ENCODE results near the gene FXYD2.
A peak's percentile ranks its signal among the peaks of the same experiment; 100 is the strongest.

FXYD2 gene

DNA sequence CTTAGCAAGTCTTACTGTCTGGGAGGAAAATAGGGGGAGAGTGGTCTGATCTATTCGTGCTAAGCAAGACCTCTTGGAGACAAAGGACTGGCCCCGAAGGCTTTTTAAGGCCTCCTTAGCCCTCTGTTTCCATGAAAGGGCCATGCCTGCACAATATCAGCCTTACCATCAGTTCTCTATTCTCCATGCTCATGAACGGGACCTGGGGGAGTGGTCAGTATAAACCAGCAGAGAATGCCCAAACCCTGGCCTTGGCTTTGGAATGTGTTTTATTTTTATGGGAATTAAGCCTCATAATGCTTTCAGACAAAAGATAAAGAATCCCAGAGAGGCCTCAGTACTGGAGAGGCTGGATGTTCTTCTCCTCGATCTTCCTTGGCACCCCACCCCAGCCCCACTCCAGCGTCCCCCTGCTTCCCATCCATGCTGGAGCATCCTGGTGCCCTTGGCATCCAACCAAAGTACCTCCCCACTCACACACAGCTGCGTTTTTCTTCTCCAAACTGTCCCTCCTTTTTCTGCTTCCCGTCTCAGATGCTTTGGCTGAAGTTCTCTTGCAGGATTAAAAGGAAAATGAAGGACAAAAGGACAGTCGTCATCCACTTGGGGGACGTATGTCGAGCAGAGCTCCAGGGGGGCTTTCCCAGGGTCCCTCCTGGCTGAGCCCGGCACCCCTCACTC, 33.3 kb upstream of the FXYD2 start:
- no peak for DNase-seq

GRCh38 chr11:117855912-117856651, 31.5 kb upstream of the FXYD2 start:
- DNase-seq: no peak

DNA sequence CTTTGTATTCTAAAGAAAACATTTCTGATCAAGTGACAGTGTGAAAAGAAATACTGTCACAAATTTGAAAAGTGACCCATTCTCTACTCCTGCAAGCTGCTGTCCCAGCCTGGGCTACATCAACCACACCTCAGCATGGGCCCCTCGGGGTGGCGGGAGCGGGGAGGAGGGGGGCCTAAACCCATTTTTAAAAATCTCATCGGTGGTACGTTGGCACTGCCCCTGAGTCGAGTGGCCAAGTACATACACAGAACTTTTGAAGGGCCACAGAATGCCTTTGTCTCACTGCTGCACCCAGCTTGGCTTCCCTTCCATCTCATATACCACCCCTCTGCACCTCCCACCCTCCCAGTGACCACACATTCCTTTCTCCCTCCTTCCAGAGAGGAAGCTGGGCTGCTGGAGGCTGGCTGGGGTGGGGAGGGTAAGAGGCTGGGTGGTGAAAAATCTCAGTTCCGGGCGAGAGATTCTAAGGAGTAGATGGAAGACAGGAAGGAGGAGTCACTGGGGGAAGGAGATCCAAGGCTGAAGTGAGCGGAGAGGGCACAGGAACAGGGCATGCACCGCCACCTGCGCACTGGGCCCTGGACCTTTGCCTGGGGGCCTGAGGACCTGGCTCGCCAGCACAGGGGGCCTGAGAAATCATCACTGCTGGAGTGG, 30.8 kb upstream of the FXYD2 start:
- no peak for DNase-seq

GRCh38 chr11:117852309-117852708, 27.8 kb upstream of the FXYD2 start:
- no peak for DNase-seq

DNA sequence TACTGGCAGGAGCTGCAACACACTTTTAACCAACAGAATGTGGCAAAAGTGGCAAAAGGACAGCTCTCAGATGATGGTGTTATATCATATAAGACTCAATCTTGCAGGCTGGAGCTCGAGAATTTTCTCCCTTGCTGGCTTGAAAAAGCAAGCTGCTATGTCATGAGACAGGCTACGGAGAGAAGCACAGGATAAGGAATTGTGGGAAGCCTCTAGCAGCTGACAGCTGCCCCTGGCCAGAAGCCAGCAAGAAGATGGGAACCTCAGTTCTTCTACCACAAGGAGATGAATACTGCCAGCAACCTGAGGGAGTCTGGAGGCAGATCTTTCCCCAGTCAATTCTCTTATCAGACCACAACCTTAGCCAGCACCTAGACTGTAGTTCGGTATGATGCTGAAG, 27.3 kb upstream of the FXYD2 start:
- no peak for DNase-seq

DNA sequence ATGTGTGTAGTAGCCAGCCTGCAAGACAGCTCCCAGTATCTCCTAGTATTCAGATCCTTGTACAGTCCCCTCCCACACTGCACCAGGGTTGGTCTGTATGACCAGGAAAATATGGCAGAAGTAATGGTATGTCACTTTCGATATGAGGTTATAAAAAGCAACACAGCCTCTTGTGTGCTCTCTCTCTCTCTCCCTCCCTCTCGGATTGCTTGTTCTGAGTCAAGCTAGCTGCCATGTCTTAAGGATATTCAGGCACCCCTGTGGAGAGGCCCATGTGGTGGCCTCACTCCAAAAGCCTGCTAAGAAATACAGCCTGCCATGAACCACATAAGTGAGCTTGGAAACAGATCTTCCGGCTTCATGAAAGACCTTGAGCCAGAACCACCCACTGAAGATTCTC, 26.6 kb upstream of the FXYD2 start:
- DNase-seq: no peak

DNA sequence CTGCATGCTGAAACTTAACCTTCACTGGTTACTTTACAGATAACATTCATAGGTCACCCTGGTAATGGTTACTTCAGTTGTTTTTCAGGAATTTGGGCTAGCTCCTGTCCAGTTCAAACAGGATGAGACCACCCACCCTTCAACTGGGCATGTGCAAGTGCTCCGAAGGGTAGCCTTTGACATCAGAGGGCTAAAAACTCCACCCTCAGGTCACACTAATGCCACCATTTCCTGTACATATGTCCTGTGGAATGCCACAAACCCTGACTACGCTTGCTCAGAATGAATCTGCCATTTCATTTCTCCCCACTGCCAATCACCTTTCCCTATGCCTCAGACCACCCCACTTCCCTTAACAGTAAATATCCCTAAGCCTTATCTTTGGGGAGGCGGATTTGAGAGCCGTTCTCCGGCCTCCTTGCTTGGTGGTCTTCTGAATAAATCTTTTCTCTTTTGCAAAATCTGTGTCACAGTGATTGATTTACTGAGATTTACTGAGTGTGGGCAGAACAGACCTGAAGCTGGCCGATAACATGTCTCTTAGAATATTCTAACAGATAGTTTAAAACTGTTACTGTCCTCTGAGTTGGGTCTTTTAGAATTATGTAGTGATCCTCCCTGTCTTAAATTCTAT, 25.4 kb upstream of the FXYD2 start:
- DNase-seq: no peak

GRCh38 chr11:117843666-117844484, 19.3 kb upstream of the FXYD2 start:
- peak; percentile 52 to 79 (median 72) for DNase-seq

DNA sequence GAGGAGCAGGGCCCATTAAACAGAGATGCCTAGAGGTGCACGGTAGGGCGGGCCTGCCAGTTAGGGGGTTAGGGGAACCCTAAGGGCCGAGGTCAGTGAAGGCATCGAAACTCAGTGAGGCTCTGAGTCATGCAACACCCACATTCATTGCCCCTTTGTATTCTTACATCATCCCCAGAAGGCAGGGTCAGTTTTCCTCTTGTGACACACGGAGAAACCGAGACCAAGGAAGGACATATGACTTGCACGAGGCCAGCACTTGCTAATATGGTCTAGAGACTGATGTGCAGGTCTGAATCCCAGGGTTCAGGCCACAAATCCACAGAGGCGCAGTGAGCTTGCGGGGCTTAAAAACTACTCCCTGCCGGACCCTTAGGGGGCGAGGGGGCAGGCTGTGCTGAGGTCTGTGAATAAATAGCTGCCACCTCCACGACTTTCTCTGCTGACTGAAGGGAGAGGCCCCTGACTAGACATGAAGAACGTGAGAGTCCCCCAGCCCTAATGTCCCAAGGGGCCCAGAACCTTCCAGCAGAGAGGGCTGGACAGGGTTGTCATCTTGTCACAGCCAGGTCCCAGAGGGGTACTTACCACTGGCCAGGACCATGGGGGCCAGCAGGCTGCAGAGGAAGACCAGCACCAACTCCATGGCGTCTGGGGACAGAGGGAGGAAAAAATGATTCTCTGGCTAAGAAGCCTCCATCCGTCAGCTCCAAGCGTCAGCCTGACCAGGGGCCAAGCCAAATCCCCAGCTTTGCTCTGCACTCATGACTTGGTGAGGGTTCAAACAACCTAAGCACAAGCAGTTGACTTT, 17.8 kb upstream of the FXYD2 start:
- no peak for DNase-seq

DNA sequence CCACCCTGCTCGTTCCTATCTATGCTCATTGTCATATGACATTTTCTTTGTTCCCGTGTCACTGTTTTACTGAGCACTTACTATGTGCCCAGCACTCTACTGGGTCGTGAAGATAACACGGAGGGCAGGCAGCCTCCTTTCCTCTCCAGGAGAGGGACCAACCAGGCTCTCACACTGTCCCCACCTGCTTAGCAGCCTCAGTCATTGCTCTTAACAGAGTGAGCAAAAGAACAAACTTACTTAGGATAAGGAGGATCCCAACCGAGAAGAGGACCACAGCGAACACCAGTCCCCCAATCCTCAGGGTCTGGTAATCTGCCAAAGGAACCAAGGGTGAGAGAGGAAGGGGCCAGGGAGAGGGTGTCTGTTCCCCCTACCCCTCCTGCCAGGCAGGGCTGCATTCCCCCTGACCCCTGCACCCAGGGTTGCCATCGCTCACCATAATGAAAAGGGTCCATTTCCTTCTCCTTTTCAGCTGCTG, 17.0 kb upstream of the FXYD2 start:
- DNase-seq: no peak

- no peak for DNase-seq
Observed at GRCh38 chr11:117840881-117841550, 16.5 kb upstream of the FXYD2 start.

- DNase-seq: no peak
Observed at GRCh38 chr11:117839936-117840813, 15.6 kb upstream of the FXYD2 start.

- DNase-seq: no peak
Observed at GRCh38 chr11:117839380-117839881, 14.9 kb upstream of the FXYD2 start.

DNA sequence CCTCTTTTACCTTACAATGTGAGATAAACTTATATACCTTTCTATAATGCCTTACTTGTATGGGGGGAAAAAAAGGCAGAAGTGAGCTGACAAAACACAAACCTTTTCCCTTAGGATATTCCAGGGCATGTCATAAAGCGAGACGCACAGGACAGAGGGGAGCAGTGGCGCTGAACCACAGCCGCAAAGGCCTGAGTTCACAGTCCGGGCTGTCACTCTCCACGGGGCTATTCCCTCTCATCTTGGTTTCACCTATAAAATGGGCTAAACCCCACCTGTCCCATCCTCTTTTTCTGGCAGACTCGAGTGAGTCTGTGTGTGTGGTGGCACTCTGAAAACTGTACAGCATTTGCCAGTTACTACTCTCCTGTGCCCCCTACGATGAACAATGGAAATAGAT, 14.4 kb upstream of the FXYD2 start:
- no peak for DNase-seq

DNA sequence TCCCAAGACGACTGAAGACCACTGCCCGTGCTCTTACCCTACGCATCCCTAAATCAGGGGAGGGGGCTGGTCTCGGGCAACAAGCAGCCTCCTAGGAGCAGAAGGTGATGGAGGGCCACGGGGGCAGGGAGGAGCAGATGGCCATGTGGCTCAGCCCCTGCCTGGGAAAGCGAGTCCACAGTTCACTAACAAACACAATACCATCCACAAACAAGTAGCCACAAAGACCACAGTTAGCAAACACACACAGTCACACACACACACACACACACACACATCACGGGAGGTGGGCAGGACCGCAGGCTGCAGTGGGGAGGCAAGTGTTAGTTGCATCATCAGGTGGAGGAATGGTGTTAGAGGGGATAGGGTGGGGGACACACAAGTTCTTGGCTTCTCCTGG, 13.2 kb upstream of the FXYD2 start:
- peak in 2 of 5 experiments; percentile 12 to 38 for DNase-seq

DNA sequence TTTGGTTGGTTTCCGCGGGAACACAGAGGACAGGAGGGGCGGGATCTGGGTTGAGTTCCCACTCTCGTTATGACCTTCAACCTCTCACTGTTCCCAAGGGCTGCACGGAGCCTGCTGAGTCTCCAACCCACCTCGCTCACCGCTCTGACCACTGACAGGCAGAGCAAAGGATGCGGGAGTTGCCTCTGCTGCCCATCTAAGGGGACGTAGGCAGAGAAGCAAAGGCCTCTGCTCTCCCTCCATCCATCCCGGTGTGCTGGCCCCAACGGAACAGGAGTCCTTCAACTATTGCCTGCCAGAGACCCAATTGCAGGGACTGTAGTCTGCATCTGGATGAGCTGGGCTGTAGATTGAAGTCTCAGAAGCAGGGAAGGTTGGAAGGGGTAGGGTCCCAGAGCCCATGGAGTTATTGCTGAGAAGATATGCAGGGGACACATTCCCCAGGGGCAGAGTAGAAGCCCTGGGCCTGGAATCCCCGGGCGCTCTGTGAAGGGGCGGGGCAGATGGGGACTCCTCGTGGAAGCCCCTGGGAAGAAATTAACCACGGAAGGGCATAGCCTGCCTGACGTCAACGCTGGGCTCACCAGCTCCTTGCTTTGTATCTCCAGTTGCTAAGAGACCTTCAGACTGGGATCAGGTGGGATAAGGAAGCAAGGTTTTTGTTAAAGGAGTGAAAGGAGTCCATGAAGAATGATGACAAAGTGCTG, 12.7 kb upstream of the FXYD2 start:
- DNase-seq: no peak

DNA sequence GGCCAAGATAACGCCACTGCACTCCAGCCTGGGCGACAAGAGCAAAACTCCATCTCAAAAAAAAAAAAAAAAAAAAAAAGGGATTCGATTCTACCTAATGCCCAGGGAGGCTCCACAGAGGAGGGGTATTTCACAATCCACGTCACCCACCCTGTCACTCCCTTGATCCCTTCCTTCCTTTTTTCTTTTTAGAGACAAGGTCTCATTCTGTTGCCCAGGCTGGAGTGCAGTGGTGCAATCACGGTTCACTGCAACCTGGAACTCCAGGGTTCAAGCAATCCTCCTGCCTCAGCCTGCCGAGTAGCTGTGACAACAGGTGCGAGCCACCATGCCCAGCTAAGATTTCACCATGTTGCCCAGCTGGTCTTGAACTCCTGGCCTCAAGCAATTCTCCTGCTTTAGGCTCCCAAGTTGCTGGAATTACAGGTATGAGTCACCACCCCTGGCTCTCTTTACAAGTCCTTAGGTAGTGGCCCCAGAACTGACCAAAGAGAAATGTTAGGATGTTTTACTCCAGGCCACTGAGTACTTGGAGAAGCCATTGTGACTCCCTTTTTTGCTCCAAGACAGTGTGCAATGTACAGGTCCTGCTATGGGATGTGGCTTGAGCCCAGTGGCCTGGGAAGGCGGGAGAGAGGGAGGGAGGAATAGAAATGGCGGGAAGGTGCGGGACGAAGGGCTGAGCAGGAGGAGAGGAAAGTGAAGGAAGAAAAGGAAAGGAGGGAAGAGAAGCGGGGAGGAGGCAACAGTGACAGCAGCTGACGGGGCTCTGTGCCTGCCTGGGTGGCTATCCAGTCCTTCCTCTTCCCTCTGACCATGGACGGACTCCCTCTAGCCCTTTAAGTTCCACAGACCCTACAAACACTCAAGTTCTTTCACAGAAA, 11.8 kb upstream of the FXYD2 start:
- DNase-seq: no peak

GRCh38 chr11:117835576-117835975, 11.0 kb upstream of the FXYD2 start:
- DNase-seq: no peak
